K562 (cell line): ENCODE measurements around the gene TLX2. TPM values are rescaled to one million over a fixed set of nuclear protein-coding genes. Genes with fewer than 3 reads are reported as not detected.

ENCODE experiments used
- ATAC-seq: fragments of 200-7000 bp; cut with Tn5 transposase; 3 replicates; pipeline ENCODE4 v1.9.1; 2020; ENCODE audit warnings: moderate library complexity
- BruUV-seq: library from RNA; stranded (reverse); fragments of 400-500 nt; replicated peaks from 2 replicates; lab custom pipeline; 2021; lab: Mats Ljungman, UMichigan
- CTCF ChIA-PET: fragments of 300-600 bp; formaldehyde crosslinking; extraction: SDS; loops from one replicate; lab custom pipeline; 2021; ENCODE audit warnings: low intra/inter-chr PET ratio; lab: Yijun Ruan, JAX
- POLR2A ChIA-PET: fragments of 300-600, 350-650 bp; sonication (Branson Sonifier 250); formaldehyde crosslinking; extraction: SDS; loops from one replicate; lab custom pipeline; 2021; ENCODE audit warnings: antibody characterized with exemption, inconsistent platforms; lab: Yijun Ruan, JAX
- DNase-seq, 4 experiments: peaks; one replicate each; pipeline versions ENCODE4 v3.0.0 to v3.0.0-alpha.2; 2011 to 2018; ENCODE audit warnings: low spot score in 3 of 4, mixed read lengths in 3 of 4; ENCODE audit errors: extremely low read depth in 1 of 4
- FAIRE-seq: peaks from 2 replicates; lab custom pipeline; 2011; peaks lifted over from hg19 to GRCh38; lab: Jason Lieb, UNC
- H2AFZ ChIP-seq: 2 replicates; pipeline ENCODE4 v1.6.0; 2011; ENCODE audit warnings: low read depth, low read length, control low read depth, inconsistent platforms
- H3K27ac ChIP-seq: fragments of 200-600 bp; 3 replicates; pipeline ENCODE4 v1.8.0; 2011; ENCODE audit warnings: low read depth, mild to moderate bottlenecking, control low read depth, inconsistent platforms, low read length, moderate library complexity, mixed read lengths; ENCODE audit errors: extremely low read depth
- H3K27me3 ChIP-seq, 2 experiments: fragments of 300-600 bp in 1 of 2; 2 replicates in 1 of 2; 3 replicates in 1 of 2; pipeline versions ENCODE4 v1.6.0 to v1.8.0; 2011; ENCODE audit warnings: inconsistent platforms in 2 of 2, low read length in 2 of 2, mild to moderate bottlenecking in 1 of 2, mixed read lengths in 1 of 2, moderate library complexity in 1 of 2; ENCODE audit not compliant: control insufficient read depth in 2 of 2, insufficient read depth in 2 of 2
- H3K36me3 ChIP-seq: fragments of 300-600 bp; 3 replicates; pipeline ENCODE4 v1.8.0; 2011; ENCODE audit warnings: mild to moderate bottlenecking, low read length, inconsistent platforms; ENCODE audit not compliant: control insufficient read depth, insufficient read depth
- H3K4me1 ChIP-seq, 2 experiments: fragments of 200-600 bp in 1 of 2; replicated peaks in 1 of 2; 2 replicates in 1 of 2; 3 replicates in 1 of 2; pipeline versions ENCODE4 v1.5.1 to v1.8.0; 2011; ENCODE audit warnings: inconsistent platforms in 2 of 2, low read length in 2 of 2, mild to moderate bottlenecking in 1 of 2, mixed read lengths in 1 of 2, moderate library complexity in 1 of 2; ENCODE audit not compliant: control insufficient read depth in 2 of 2, insufficient read depth in 2 of 2
- H3K4me2 ChIP-seq: 2 replicates; pipeline ENCODE4 v1.6.1; 2011; ENCODE audit warnings: low read length, control low read depth, inconsistent platforms, mixed read lengths; ENCODE audit not compliant: insufficient read depth
- H3K4me3 ChIP-seq: fragments of 200-600 bp; sonication (generic), shearing (Covaris generic); 2 replicates; pipeline ENCODE4 v1.5.1; 2016; ENCODE audit warnings: control low read depth, inconsistent platforms
- H3K79me2 ChIP-seq: fragments of 200-600 bp; 3 replicates; pipeline ENCODE4 v1.8.0; 2011; ENCODE audit warnings: low read length, inconsistent platforms; ENCODE audit not compliant: control insufficient read depth, insufficient read depth
- H3K9ac ChIP-seq, 2 experiments: 2 replicates each; pipeline versions ENCODE4 v1.6.0 to v1.6.1; 2011; ENCODE audit warnings: low read depth in 2 of 2, low read length in 2 of 2, control low read depth in 1 of 2, inconsistent platforms in 1 of 2, mild to moderate bottlenecking in 1 of 2, mixed read lengths in 1 of 2; ENCODE audit not compliant: insufficient read depth in 1 of 2
- H3K9me1 ChIP-seq: one replicate; pipeline ENCODE4 v1.6.0; 2011; ENCODE audit warnings: inconsistent platforms, mild to moderate bottlenecking, low read length, moderate library complexity; ENCODE audit not compliant: control insufficient read depth, insufficient read depth
- H3K9me3 ChIP-seq: replicated peaks from 2 replicates; pipeline ENCODE4 v1.5.1; 2011; ENCODE audit warnings: low read depth, low read length, inconsistent platforms; ENCODE audit not compliant: control insufficient read depth, insufficient read depth
- H4K20me1 ChIP-seq: replicated peaks from 2 replicates; pipeline ENCODE4 v1.6.1; 2011; ENCODE audit warnings: low read length, inconsistent platforms, mixed read lengths; ENCODE audit not compliant: control insufficient read depth, insufficient read depth
- CGGBP1 ChIP-seq: fragments of 250-450 bp; sonication (Bioruptor Pico); IDR thresholded peaks from 2 replicates; pipeline ENCODE4 v1.9.0; 2021; ENCODE audit warnings: mild to moderate bottlenecking
- HMBOX1 ChIP-seq: sonication (generic); IDR thresholded peaks from 2 replicates; pipeline ENCODE4 v1.6.1; 2016
- LEF1 ChIP-seq: fragments of 450-650 bp; IDR thresholded peaks from 2 replicates; pipeline ENCODE4 v1.6.1; 2016; ENCODE audit warnings: mild to moderate bottlenecking
- MGA ChIP-seq: fragments of 450-650 bp; IDR thresholded peaks from 2 replicates; pipeline ENCODE4 v1.6.1; 2016; ENCODE audit warnings: mild to moderate bottlenecking, moderate library complexity
- NR2F6 ChIP-seq: fragments of 450-650 bp; formaldehyde crosslinking; IDR thresholded peaks from 2 replicates; pipeline ENCODE4 v1.4.0; 2020; ENCODE audit warnings: mild to moderate bottlenecking
- PHTF2 ChIP-seq: fragments of 250-450 bp; sonication (Bioruptor Pico); IDR thresholded peaks from 2 replicates; pipeline ENCODE4 v1.5.0; 2021; ENCODE audit warnings: mild to moderate bottlenecking
- RBM17 ChIP-seq: fragments of 200-400 bp; formaldehyde crosslinking; IDR thresholded peaks from 2 replicates; pipeline ENCODE4 v1.6.1; 2017; ENCODE audit warnings: low read depth, mild to moderate bottlenecking, low read length, borderline replicate concordance
- RFX1 ChIP-seq: fragments of 450-650 bp; IDR thresholded peaks from 2 replicates; pipeline ENCODE4 v1.6.1; 2016; ENCODE audit warnings: mild to moderate bottlenecking, moderate library complexity
- SRSF7 ChIP-seq: fragments of 200-400 bp; formaldehyde crosslinking; optimal IDR thresholded peaks from 2 replicates; pipeline ENCODE3; 2017; ENCODE audit warnings: mild to moderate bottlenecking, low read depth, low read length
- ZNF507 ChIP-seq: conservative IDR thresholded peaks from 2 replicates; pipeline ENCODE4 v1.6.1; 2017; ENCODE audit warnings: missing genetic modification characterization, missing compliant biosample characterization
- ZNF551 ChIP-seq: fragments of 250-450 bp; sonication (Bioruptor Pico); IDR thresholded peaks from 2 replicates; pipeline ENCODE4 v1.5.0; 2021; ENCODE audit warnings: mild to moderate bottlenecking, moderate library complexity
- WGBS: fragments of 100-300 bp; shearing (Covaris generic); methylation state at CpG from one replicate; pipeline ENCODE4 v1.1.6; 2016; ENCODE audit warnings: low coverage, mixed read lengths; ENCODE audit not compliant: insufficient coverage; ENCODE audit errors: missing lambda C conversion rate; 5-methylcytosine and 5-hydroxymethylcytosine counted together
- in situ Hi-C: fragments of 300-500 bp; cut with MboI; formaldehyde crosslinking; loops from 4 replicates; pipeline ENCODE4 v1.15.0; 2018; ENCODE audit warnings: inconsistent platforms, mixed read lengths
- intact Hi-C: fragments of 100-400 bp; cut with micrococcal nuclease; formaldehyde crosslinking; loops from 2 replicates; pipeline ENCODE4 v1.14.2; 2022
- polyA plus RNA-seq, 8 experiments: library from polyadenylated mRNA; depleted of rRNA in 4 of 8; stranded (reverse) in 5 of 8; unstranded in 3 of 8; fragments of >200 nt; fragmentation: Nextera tagmentation in 2 of 8; fragmentation: Illumina TruSeq in 1 of 8; extraction: Ambion mirVana in 2 of 8; extraction: Trizol in 1 of 8; gene quantifications; 2 replicates each; pipeline versions ENCODE4 v1.2.1 to v1.2.3, GENCODE V29; 2011 to 2014; ENCODE audit warnings: inconsistent platforms in 1 of 8, missing spikeins in 1 of 8
- total RNA-seq, 7 experiments: library from RNA; depleted of rRNA in 6 of 7; stranded (reverse); fragments of >200 nt in 6 of 7; fragmentation: Illumina TruSeq in 2 of 7; extraction: Trizol in 2 of 7; gene quantifications; 2 replicates each; pipeline versions ENCODE4 v1.2.1 to v1.2.3, GENCODE V29; 2011 to 2021; ENCODE audit warnings: low replicate concordance in 1 of 7

The TLX2 gene
- total and polyA plus RNA-seq, 9 of the 15 experiments (the other 6 are each of a cell fraction or from before 2014, with no cell fraction given): not detected

GRCh38 chr2:74527741-74528140 is 13.5 kb downstream of the TLX2 start:
- ATAC-seq (no peak), FAIRE-seq (no peak), DNase-seq (no peak)
- peaks cover 3% of the 10 kb centered on the region for H3K9me1 ChIP-seq
- TSS peak; percentile 63 for BruUV-seq
- peak overlapping the region; percentile 96 for H3K4me3 ChIP-seq
- POLR2A ChIA-PET: interaction anchor here (1.1 to 1.6 kb wide), 3 partner anchors 10 to 60 kb away, joined by 3 to 5 read pairs (median 5); no protein-coding TSS in a partner anchor
- peak overlapping the region; percentile 96 for H3K4me2 ChIP-seq
- peaks cover 52% of the 10 kb centered on the region for H3K79me2 ChIP-seq
- H3K9ac ChIP-seq: peak overlapping the region; percentile 5 to 97; a peak in 3 of 4 replicates
- intact Hi-C loops: loop anchor here (2.0 kb wide), 1 partner anchor 45 kb away; the partner anchor contains the start of genes CCDC142 and TTC31
- in situ Hi-C loops: no loop called here
- no peaks in the 10 kb centered on the region for H3K9me3 ChIP-seq
- H3K4me1 ChIP-seq: peaks cover 28 to 33% of the 10 kb centered on the region in 2 experiments
- CTCF ChIA-PET: no interaction called here
- peaks cover 5% of the 10 kb centered on the region; the same call in 1 of the 2 replicates for H4K20me1 ChIP-seq
- no peak overlapping the region; the same call in 2 of the 3 replicates for H3K27ac ChIP-seq
- WGBS: 91% methylated on average over 6 of the region's 9 CpGs
- no peaks in the 10 kb centered on the region for H3K27me3 ChIP-seq
- peaks cover 55% of the 10 kb centered on the region for H3K36me3 ChIP-seq
- H2AFZ ChIP-seq: no peak overlapping the region
- no peak for TF ChIP-seq RBM17
- TF ChIP-seq PHTF2 (CRISPR knock-in tag): no peak
- no peak for TF ChIP-seq ZNF507 (tag)
- TF ChIP-seq RFX1: no peak
- TF ChIP-seq HMBOX1: no peak
- no peak for TF ChIP-seq CGGBP1 (CRISPR knock-in tag)
- TF ChIP-seq MGA: no peak
- no peak for TF ChIP-seq ZNF551
- TF ChIP-seq LEF1: no peak
- TF ChIP-seq NR2F6: no peak
- no peak for TF ChIP-seq SRSF7
